ENCODE results near the gene ITGA2. TPM values are rescaled to one million over a fixed set of nuclear protein-coding genes. Genes with fewer than 3 reads are reported as not detected.
"Not testable (repeated sequence)": the region's sequence is repeated elsewhere in the genome, so short reads cannot be mapped to it uniquely, and the experiment has no call there.

The ITGA2 gene
- 0.95 and 2.6 TPM in 2 replicates for total RNA-seq (2014; rRNA removed; shearing (Covaris generic); ENCODE audit: low replicate concordance)

DNA sequence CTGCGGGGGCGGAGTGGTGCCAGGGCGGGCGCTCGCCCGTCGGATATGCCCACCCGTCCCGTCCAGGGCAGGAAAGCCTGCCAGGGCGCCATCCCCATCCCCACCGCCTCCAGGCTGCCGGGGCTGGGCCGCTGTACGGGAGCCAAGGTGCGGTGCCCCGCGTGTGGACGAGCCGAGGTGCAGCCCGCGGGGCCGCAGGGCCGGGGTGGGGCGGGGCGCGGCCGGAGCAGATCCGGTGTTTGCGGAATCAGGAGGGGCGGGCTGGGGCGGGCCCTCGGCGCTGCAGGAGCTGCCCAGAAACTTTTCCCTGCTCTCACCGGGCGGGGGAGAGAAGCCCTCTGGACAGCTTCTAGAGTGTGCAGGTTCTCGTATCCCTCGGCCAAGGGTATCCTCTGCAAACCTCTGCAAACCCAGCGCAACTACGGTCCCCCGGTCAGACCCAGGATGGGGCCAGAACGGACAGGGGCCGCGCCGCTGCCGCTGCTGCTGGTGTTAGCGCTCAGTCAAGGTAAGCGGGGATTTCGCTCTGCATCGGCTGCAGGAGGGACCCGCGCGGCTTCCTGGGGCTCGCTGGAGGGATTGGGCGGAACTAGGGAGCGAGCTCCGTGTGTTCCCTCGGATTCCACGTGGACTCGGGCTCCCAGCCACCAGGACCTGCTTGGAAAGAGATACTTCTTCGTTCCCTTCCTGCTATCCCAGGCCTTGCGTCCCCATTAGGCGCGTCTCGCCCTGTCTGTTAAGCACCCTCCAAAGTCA lies at the start of gene ITGA2:
Gene ITGA2, plus strand, starts transcription at position 328 of the 756 bp plus-strand sequence. Its CDS starts 117 bp downstream, at position 445.
- no peaks in the 10 kb centered on the region for H3K9me3 ChIP-seq
- peaks cover 3% of the 10 kb centered on the region; the same call in 1 of the 2 replicates for H3K36me3 ChIP-seq
- DNase-seq, result peak; percentile 70
- H3K27me3 ChIP-seq, result no peaks in the 10 kb centered on the region
- peak within 1 kb of the TSS; percentile 72 for H3K4me3 ChIP-seq

GRCh38 chr5:52943285-52943684 lies 45.9 kb upstream of the ITGA2 start:
- H3K27me3 ChIP-seq, result no peaks in the 10 kb centered on the region
- no peak for DNase-seq
- H3K4me3 ChIP-seq, result no peak overlapping the region
- H3K9me3 ChIP-seq, result no peaks in the 10 kb centered on the region
- H3K36me3 ChIP-seq, result no peaks in the 10 kb centered on the region

DNA sequence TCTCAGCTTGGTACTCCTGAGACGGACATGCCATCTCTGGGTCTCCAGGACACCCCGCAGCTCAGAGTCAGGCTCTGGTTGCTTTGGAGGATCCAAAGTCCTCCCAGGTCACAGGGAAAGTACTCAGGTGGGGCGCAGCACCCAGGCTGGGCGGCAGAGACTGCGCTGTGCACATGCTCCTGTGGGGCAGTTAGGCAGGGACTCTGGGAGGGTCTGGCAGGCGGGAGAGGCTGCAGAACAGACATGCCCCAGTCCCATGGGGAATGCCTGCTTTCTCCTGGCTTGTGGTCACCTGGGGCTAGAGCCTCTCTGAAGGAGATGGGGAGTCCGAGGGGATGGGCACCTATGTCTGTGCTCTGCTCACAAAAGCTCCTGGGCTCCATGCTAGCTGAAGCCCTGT lies 45.3 kb upstream of the ITGA2 start:
- Histone ChIP-seq H3K27me3 (no peaks in the 10 kb centered on the region), H3K4me3 (no peak overlapping the region), H3K36me3 (no peaks in the 10 kb centered on the region), H3K9me3 (no peaks in the 10 kb centered on the region)
- DNase-seq, result no peak

DNA sequence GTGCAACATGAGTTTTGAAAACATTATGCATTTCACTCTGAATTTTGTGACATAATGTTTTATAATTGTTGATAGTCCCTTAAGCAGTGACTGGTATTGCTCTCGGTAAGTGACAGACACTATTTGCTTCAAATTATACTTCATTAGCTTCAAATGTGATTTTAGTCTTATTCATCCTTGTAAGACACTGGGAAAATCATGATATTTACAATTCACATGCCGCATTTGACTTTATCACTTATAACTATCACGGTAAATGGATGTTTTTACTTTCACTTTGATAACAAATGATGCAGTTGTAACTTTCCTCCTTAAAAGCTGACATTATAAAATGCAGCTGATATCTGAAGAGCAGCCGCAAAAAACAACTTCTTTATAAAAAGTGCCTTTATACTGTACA lies 44.1 kb upstream of the ITGA2 start:
- no peaks in the 10 kb centered on the region for H3K27me3 ChIP-seq
- H3K9me3 ChIP-seq, result no peaks in the 10 kb centered on the region
- no peaks in the 10 kb centered on the region for H3K36me3 ChIP-seq
- no peak for DNase-seq
- H3K4me3 ChIP-seq, result peak overlapping the region; percentile 43

DNA sequence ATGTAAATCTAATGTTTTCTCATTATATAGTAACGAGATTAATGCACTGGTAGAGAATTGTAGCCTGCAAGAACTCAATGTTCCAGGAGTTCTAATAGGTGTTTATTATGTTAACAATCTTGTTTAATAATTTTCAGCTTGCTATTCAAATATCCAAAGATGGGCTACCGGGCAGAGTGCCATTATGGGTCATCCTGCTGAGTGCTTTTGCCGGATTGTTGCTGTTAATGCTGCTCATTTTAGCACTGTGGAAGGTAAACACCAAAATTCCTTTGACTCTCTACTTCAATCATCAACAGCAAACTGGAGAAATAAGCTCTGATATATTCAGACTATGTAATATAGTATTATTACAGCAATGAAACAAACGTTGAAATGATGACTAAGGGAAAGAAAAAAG lies 41.9 kb upstream of the ITGA2 start:
- Histone ChIP-seq H3K36me3 (no peaks in the 10 kb centered on the region), H3K4me3 (no peak overlapping the region), H3K9me3 (no peaks in the 10 kb centered on the region), H3K27me3 (no peaks in the 10 kb centered on the region)
- DNase-seq, result peak; percentile 19

DNA sequence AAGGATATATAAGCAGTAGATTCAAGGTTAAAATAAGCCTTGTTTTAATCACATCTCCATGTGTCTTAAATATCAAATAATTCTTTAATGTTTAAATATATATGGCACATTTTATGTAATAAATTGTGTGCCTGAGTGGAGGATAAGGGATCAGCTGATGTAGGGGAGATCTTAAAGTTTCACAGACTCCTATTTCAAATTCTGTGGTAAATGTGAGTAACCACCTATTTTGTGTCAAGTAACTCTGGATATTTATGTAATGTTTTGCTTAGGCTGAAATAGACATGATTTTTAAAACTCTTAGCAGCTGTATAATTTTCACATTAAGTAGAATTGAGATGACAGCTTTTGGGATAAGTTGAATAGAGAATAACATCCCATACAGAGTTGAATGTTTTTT lies 41.3 kb upstream of the ITGA2 start:
- Histone ChIP-seq H3K27me3 (no peaks in the 10 kb centered on the region), H3K4me3 (no peak overlapping the region), H3K9me3 (no peaks in the 10 kb centered on the region), H3K36me3 (no peaks in the 10 kb centered on the region)
- DNase-seq, result no peak

DNA sequence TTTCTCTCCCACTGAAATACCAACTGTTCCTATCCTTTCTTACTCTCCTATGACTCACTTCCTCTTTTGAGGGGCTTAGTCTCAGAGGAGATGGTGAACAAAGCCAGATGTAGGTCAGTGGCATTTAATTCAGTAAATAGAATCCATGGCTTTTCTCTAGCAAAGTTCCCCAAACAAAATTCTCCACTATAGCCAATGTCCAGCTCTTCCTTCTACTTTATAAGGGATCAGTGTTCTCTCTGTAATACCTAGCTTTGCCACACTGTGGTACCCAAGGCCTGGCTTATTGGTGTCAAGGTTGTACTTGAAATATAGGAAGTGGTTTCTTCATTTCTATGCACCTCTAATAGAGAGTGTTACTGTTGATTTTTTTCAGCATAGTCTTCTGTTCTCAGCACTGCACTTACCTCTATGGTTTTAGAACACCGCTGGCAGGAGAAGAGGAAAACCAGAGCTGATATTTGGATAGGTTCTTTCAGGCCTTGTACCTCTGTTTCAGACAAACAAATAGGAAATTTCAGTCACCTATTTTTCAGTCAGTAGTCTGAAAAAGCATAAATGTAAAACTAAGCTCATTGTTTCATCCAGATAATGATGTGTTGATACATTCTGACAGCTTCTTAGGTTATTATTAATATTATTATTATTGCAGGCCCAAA lies 40.6 kb upstream of the ITGA2 start:
- no peaks in the 10 kb centered on the region for H3K9me3 ChIP-seq
- no peaks in the 10 kb centered on the region for H3K36me3 ChIP-seq
- no peak overlapping the region for H3K4me3 ChIP-seq
- no peaks in the 10 kb centered on the region for H3K27me3 ChIP-seq
- DNase-seq, result peak; percentile 49

- no peak for DNase-seq
- H3K4me3 ChIP-seq, result no peak overlapping the region
- no peaks in the 10 kb centered on the region for H3K27me3 ChIP-seq
- H3K9me3 ChIP-seq, result no peaks in the 10 kb centered on the region
- H3K36me3 ChIP-seq, result no peaks in the 10 kb centered on the region
Measured at GRCh38 chr5:52950686-52951085, 38.5 kb upstream of the ITGA2 start.

DNA sequence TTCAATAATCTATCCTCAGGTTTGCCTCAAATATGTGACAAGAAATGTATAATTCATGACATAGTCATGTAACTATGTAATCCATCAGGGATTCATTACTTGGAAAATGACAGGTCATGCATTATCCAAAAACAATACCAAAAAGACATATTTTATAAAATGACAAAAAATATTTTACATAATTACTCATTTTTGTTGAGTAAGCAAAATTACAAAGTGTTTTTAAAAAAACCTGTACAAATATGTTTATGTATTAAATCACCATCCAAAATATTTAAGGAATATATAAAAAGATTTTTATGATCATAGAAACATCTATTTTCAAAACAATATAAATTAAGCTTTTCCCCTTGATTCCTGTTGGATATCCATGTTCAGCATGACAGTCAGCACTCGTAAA lies 36.7 kb upstream of the ITGA2 start:
- Histone ChIP-seq H3K9me3 (no peaks in the 10 kb centered on the region), H3K4me3 (no peak overlapping the region), H3K27me3 (no peaks in the 10 kb centered on the region), H3K36me3 (no peaks in the 10 kb centered on the region)
- no peak for DNase-seq

GRCh38 chr5:52956014-52956413 lies 33.1 kb upstream of the ITGA2 start:
- H3K36me3 ChIP-seq, result no peaks in the 10 kb centered on the region
- no peak overlapping the region for H3K4me3 ChIP-seq
- H3K27me3 ChIP-seq, result no peaks in the 10 kb centered on the region
- DNase-seq, result no peak
- H3K9me3 ChIP-seq, result peaks cover 4% of the 10 kb centered on the region; the same call in 1 of the 2 replicates

- H3K4me3 ChIP-seq, result no peak overlapping the region
- H3K27me3 ChIP-seq, result no peaks in the 10 kb centered on the region
- peaks cover 4% of the 10 kb centered on the region; the same call in 1 of the 2 replicates for H3K9me3 ChIP-seq
- no peaks in the 10 kb centered on the region for H3K36me3 ChIP-seq
- DNase-seq, result no peak
Measured at GRCh38 chr5:52956915-52957747, 32.0 kb upstream of the ITGA2 start.

DNA sequence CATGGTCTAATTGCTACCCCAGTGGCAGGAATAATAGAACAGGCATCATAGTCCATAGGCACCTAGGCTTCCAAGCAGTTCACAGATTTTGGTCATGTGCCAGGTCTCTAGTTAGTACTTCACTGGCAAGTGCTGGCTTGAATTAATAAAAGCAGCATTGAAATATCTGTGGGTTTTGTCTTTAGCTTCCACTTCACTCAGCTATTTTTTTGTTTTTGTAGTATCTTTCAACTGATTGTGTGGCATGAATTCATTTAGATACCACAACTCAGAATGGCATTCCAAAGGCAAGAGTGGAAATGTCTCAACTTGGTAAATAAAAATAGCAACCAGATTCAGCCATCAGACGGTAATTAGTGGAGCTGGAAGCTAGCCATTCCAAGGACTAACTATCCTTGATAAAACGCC lies 27.9 kb upstream of the ITGA2 start:
- Histone ChIP-seq H3K9me3 (peaks cover 4% of the 10 kb centered on the region; the same call in 1 of the 2 replicates), H3K27me3 (no peaks in the 10 kb centered on the region), H3K4me3 (no peak overlapping the region), H3K36me3 (no peaks in the 10 kb centered on the region)
- DNase-seq, result no peak

GRCh38 chr5:52963636-52964035 lies 25.5 kb upstream of the ITGA2 start:
- no peak for DNase-seq
- H3K4me3 ChIP-seq, result no peak overlapping the region
- H3K27me3 ChIP-seq, result no peaks in the 10 kb centered on the region
- H3K36me3 ChIP-seq, result no peaks in the 10 kb centered on the region
- peaks cover 6% of the 10 kb centered on the region for H3K9me3 ChIP-seq

GRCh38 chr5:52964138-52964537 lies 25.0 kb upstream of the ITGA2 start:
- Histone ChIP-seq H3K36me3 (no peaks in the 10 kb centered on the region), H3K9me3 (peaks cover 6% of the 10 kb centered on the region), H3K27me3 (no peaks in the 10 kb centered on the region), H3K4me3 (no peak overlapping the region)
- DNase-seq, result no peak

DNA sequence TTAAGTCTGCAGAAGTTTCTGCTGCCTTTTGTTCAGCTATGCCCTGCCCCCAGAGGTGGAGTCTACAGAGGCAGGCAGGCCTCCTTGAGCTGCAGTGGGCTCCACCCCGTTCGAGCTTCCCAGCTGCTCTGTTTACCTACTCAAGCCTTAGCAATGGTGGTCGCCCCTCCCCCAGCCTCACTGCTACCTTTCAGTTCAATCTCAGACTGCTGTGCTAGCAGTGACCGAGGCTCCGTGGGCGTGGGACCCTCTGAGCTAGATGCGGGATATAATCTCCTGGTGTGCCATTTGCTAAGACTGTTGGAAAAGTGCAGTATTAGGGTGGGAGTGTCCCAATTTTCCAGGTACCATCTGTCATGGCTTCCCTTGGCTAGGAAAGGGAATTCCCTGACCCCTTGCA lies 13.0 kb upstream of the ITGA2 start:
- H3K36me3 ChIP-seq, H3K4me3 ChIP-seq, H3K27me3 ChIP-seq, DNase-seq, H3K9me3 ChIP-seq: not testable (repeated sequence)

DNA sequence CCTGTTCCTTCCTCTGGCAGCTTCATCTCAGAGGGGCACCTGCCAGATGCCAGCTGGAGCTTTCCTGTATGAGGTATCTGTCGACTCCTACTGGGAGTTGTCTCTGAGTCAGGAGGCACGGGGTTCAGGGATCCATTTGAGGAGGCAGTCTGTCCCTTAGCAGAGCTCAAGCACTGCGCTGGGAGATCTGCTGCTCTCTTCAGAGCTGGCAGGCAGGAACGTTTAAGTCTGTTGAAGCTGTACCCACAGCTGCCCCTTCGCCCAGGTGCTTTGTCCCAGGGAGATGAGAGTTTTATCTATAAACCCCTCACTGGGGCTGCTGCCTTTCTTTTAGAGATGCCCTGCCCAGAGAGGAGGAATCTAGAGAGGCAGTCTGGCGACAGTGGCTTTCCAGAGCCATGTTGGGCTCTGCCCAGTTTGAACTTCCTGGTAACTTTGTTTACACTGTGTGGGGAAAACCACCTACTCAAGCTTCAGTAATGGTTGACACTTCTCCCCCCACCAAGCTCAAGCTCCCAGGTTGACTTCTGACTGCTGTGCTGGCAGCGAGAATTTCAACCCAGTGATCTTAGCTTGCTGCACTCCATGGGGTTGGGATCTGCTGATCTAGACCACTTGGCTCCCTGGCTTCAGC lies 11.8 kb upstream of the ITGA2 start:
- Histone ChIP-seq H3K4me3 (no peak overlapping the region), H3K27me3 (no peaks in the 10 kb centered on the region), H3K36me3 (no peaks in the 10 kb centered on the region), H3K9me3 (no peaks in the 10 kb centered on the region)
- DNase-seq, result no peak

- no peak for DNase-seq
- Histone ChIP-seq H3K36me3 (no peaks in the 10 kb centered on the region), H3K4me3 (no peak overlapping the region), H3K9me3 (no peaks in the 10 kb centered on the region), H3K27me3 (no peaks in the 10 kb centered on the region)
Measured at GRCh38 chr5:52981507-52981906, 7.6 kb upstream of the ITGA2 start.
